ENCODE results near the gene FOXN3. TPM values are rescaled to one million over a fixed set of nuclear protein-coding genes. Genes with fewer than 3 reads are reported as not detected.

The FOXN3 gene
- total and polyA plus RNA-seq, 8 donors: 8.8 to 58.0 (median 31.7) TPM

GRCh38 chr14:89344920-89345254 is 72.1 kb downstream of the FOXN3 start:
- H3K9me3 ChIP-seq: no peaks in the 10 kb centered on the region
- H3K36me3 ChIP-seq: no peaks in the 10 kb centered on the region
- H3K4me3 ChIP-seq: no peak overlapping the region
- no peak for FAIRE-seq
- H3K27me3 ChIP-seq: no peaks in the 10 kb centered on the region
- peaks cover 0 to 15% (median 0%) of the 10 kb centered on the region in 3 donors for H3K4me1 ChIP-seq
- DNase-seq: no peak
- 81 to 94% methylated on average over 10 of the region's 10 CpGs for WGBS, 2 donors
- H3K27ac ChIP-seq: no peak overlapping the region
- intact Hi-C loops (cut with DNase I): no loop called here
- TF ChIP-seq CTCF (IDR thresholded peaks at IDR 0.05): no peak
- ATAC-seq: no peak

- WGBS, 2 donors: 83 to 94% methylated on average over 2 of the region's 2 CpGs
- no peak for TF ChIP-seq CTCF (IDR thresholded peaks at IDR 0.05)
- ATAC-seq (no peak), DNase-seq (no peak), FAIRE-seq (no peak)
- H3K4me1 ChIP-seq: peaks cover 0 to 13% (median 0%) of the 10 kb centered on the region in 3 donors
- H3K4me3 ChIP-seq: no peak overlapping the region
- H3K36me3 ChIP-seq: no peaks in the 10 kb centered on the region
- H3K9me3 ChIP-seq: no peaks in the 10 kb centered on the region
- H3K27me3 ChIP-seq: no peaks in the 10 kb centered on the region
- no peak overlapping the region for H3K27ac ChIP-seq
- intact Hi-C loops (cut with DNase I): no loop called here
Measured at GRCh38 chr14:89343356-89343755, 73.7 kb downstream of the FOXN3 start.

- intact Hi-C loops (cut with DNase I): no loop called here
- H3K9me3 ChIP-seq: no peaks in the 10 kb centered on the region
- no peaks in the 10 kb centered on the region for H3K27me3 ChIP-seq
- no peak for TF ChIP-seq CTCF (IDR thresholded peaks at IDR 0.05)
- 68 to 77% methylated on average over 5 of the region's 5 CpGs for WGBS, 2 donors
- H3K36me3 ChIP-seq: no peaks in the 10 kb centered on the region
- no peak for ATAC-seq
- DNase-seq: no peak
- FAIRE-seq: no peak
- no peak overlapping the region for H3K27ac ChIP-seq
- H3K4me1 ChIP-seq: peaks cover 0 to 13% (median 0%) of the 10 kb centered on the region in 3 donors
- no peak overlapping the region for H3K4me3 ChIP-seq
Measured at GRCh38 chr14:89342049-89342448, 75.0 kb downstream of the FOXN3 start.

GRCh38 chr14:89340200-89341181 is 76.5 kb downstream of the FOXN3 start:
- no peaks in the 10 kb centered on the region for H3K27me3 ChIP-seq
- H3K27ac ChIP-seq: peak overlapping the region in 1 of 4 donors; percentile 19
- peak in 3 of 4 donors; percentile 41 to 77 (median 65) for ATAC-seq
- no peaks in the 10 kb centered on the region for H3K36me3 ChIP-seq
- intact Hi-C loops (cut with DNase I): no loop called here
- no peak for FAIRE-seq
- H3K9me3 ChIP-seq: no peaks in the 10 kb centered on the region
- peaks cover 0 to 13% (median 0%) of the 10 kb centered on the region in 3 donors for H3K4me1 ChIP-seq
- 77 to 80% methylated on average over 12 of the region's 12 CpGs for WGBS, 2 donors
- no peak for DNase-seq
- no peak overlapping the region for H3K4me3 ChIP-seq
- no peak for TF ChIP-seq CTCF (IDR thresholded peaks at IDR 0.05)

GRCh38 chr14:89339579-89339978 is 77.5 kb downstream of the FOXN3 start:
- no peaks in the 10 kb centered on the region for H3K9me3 ChIP-seq
- no peak for ATAC-seq
- H3K4me3 ChIP-seq: no peak overlapping the region
- peaks cover 0 to 13% (median 0%) of the 10 kb centered on the region in 3 donors for H3K4me1 ChIP-seq
- DNase-seq: no peak
- no peaks in the 10 kb centered on the region for H3K36me3 ChIP-seq
- intact Hi-C loops (cut with DNase I): no loop called here
- 90% methylated on average over 9 of the region's 9 CpGs for WGBS, 2 donors
- no peaks in the 10 kb centered on the region for H3K27me3 ChIP-seq
- peak overlapping the region in 1 of 4 donors; percentile 19 for H3K27ac ChIP-seq
- TF ChIP-seq CTCF (IDR thresholded peaks at IDR 0.05): no peak
- FAIRE-seq: no peak

All from pancreas (tissue), 10 donors.